Measurements from ENCODE around the gene TSHR.

TSHR gene

GRCh38 chr14:80958939-80959338 lies 3.5 kb downstream of the TSHR start:
- H3K4me3 ChIP-seq = no peak overlapping the region
- intact Hi-C loops (cut with DNase I; ENCODE audit: low total_unique reads) = no loop called here
- no peaks in the 10 kb centered on the region for H3K9me3 ChIP-seq
- peaks cover 0 to 10% of the 10 kb centered on the region in 2 donors for H3K27me3 ChIP-seq
- TF ChIP-seq CTCF (IDR thresholded peaks at IDR 0.05) = no peak
- DNase-seq = no peak
- peaks cover 0 to 8% (median 8%) of the 10 kb centered on the region in 4 donors for H3K4me1 ChIP-seq
- H3K36me3 ChIP-seq = no peaks in the 10 kb centered on the region
- no peak overlapping the region for H3K27ac ChIP-seq

- TF ChIP-seq CTCF (IDR thresholded peaks at IDR 0.05) = no peak
- intact Hi-C loops (cut with DNase I; ENCODE audit: low total_unique reads) = no loop called here
- H3K27ac ChIP-seq = no peak overlapping the region
- no peak for DNase-seq
- no peaks in the 10 kb centered on the region for H3K36me3 ChIP-seq
- H3K27me3 ChIP-seq = peaks cover 0 to 10% of the 10 kb centered on the region in 2 donors
- peaks cover 0 to 8% (median 8%) of the 10 kb centered on the region in 4 donors for H3K4me1 ChIP-seq
- no peaks in the 10 kb centered on the region for H3K9me3 ChIP-seq
- H3K4me3 ChIP-seq = no peak overlapping the region
Observed at GRCh38 chr14:80959496-80959895, 4.1 kb downstream of the TSHR start.

- intact Hi-C loops (cut with DNase I; ENCODE audit: low total_unique reads) = no loop called here
- no peaks in the 10 kb centered on the region for H3K36me3 ChIP-seq
- no peaks in the 10 kb centered on the region for H3K27me3 ChIP-seq
- no peaks in the 10 kb centered on the region for H3K9me3 ChIP-seq
- H3K4me1 ChIP-seq = no peaks in the 10 kb centered on the region
- no peak for TF ChIP-seq CTCF (IDR thresholded peaks at IDR 0.05)
- H3K4me3 ChIP-seq = no peak overlapping the region
- no peak for DNase-seq
- H3K27ac ChIP-seq = no peak overlapping the region
Observed at GRCh38 chr14:80965037-80965436, 9.6 kb downstream of the TSHR start.

- intact Hi-C loops (cut with DNase I; ENCODE audit: low total_unique reads) = no loop called here
- Histone ChIP-seq H3K4me3 (no peak overlapping the region), H3K27ac (no peak overlapping the region), H3K27me3 (no peaks in the 10 kb centered on the region), H3K36me3 (no peaks in the 10 kb centered on the region), H3K9me3 (no peaks in the 10 kb centered on the region), H3K4me1 (peaks cover 0 to 34% (median 10%) of the 10 kb centered on the region in 4 donors)
- DNase-seq = no peak
- no peak for TF ChIP-seq CTCF (IDR thresholded peaks at IDR 0.05)
Observed at GRCh38 chr14:80973931-80974641, 18.7 kb downstream of the TSHR start.

GRCh38 chr14:80974679-80975078 lies 19.3 kb downstream of the TSHR start:
- H3K4me1 ChIP-seq = peaks cover 0 to 37% (median 10%) of the 10 kb centered on the region in 4 donors
- H3K36me3 ChIP-seq = no peaks in the 10 kb centered on the region
- H3K27me3 ChIP-seq = no peaks in the 10 kb centered on the region
- no peak for TF ChIP-seq CTCF (IDR thresholded peaks at IDR 0.05)
- no peak for DNase-seq
- H3K27ac ChIP-seq = no peak overlapping the region
- no peaks in the 10 kb centered on the region for H3K9me3 ChIP-seq
- H3K4me3 ChIP-seq = no peak overlapping the region
- intact Hi-C loops (cut with DNase I; ENCODE audit: low total_unique reads) = no loop called here

Measured in tibial artery (tissue), 4 donors.